ENCODE data around the gene PSMD9.

PSMD9 gene

GRCh38 chr12:121960541-121960940 is 72.0 kb downstream of the PSMD9 start:
- no peak overlapping the region for H3K4me3 ChIP-seq (ENCODE audit: low read depth, low read length)
- TF ChIP-seq CTCF (IDR thresholded peaks at IDR 0.05; ENCODE audit: low read depth, low read length) = no peak
- no peaks in the 10 kb centered on the region for H3K36me3 ChIP-seq
- no peaks in the 10 kb centered on the region for H3K9me3 ChIP-seq (ENCODE audit: severe bottlenecking)
- H3K27me3 ChIP-seq (ENCODE audit: insufficient read depth, low read depth, severe bottlenecking) = no peaks in the 10 kb centered on the region
- no peak overlapping the region for H3K27ac ChIP-seq
- DNase-seq = no peak

- TF ChIP-seq CTCF (IDR thresholded peaks at IDR 0.05; ENCODE audit: low read depth, low read length) = no peak
- no peaks in the 10 kb centered on the region for H3K27me3 ChIP-seq (ENCODE audit: insufficient read depth, low read depth, severe bottlenecking)
- H3K36me3 ChIP-seq = no peaks in the 10 kb centered on the region
- H3K4me3 ChIP-seq (ENCODE audit: low read depth, low read length) = no peak overlapping the region
- DNase-seq = no peak
- H3K9me3 ChIP-seq (ENCODE audit: severe bottlenecking) = no peaks in the 10 kb centered on the region
- H3K27ac ChIP-seq = no peak overlapping the region
Observed at GRCh38 chr12:121961195-121961879, 72.7 kb downstream of the PSMD9 start.

GRCh38 chr12:121963341-121964018 is 74.9 kb downstream of the PSMD9 start:
- DNase-seq = no peak
- Histone ChIP-seq H3K4me3 (ENCODE audit: low read depth, low read length) (no peak overlapping the region), H3K27ac (no peak overlapping the region), H3K27me3 (ENCODE audit: insufficient read depth, low read depth, severe bottlenecking) (no peaks in the 10 kb centered on the region), H3K36me3 (no peaks in the 10 kb centered on the region), H3K9me3 (ENCODE audit: severe bottlenecking) (no peaks in the 10 kb centered on the region)
- no peak for TF ChIP-seq CTCF (IDR thresholded peaks at IDR 0.05; ENCODE audit: low read depth, low read length)

DNA sequence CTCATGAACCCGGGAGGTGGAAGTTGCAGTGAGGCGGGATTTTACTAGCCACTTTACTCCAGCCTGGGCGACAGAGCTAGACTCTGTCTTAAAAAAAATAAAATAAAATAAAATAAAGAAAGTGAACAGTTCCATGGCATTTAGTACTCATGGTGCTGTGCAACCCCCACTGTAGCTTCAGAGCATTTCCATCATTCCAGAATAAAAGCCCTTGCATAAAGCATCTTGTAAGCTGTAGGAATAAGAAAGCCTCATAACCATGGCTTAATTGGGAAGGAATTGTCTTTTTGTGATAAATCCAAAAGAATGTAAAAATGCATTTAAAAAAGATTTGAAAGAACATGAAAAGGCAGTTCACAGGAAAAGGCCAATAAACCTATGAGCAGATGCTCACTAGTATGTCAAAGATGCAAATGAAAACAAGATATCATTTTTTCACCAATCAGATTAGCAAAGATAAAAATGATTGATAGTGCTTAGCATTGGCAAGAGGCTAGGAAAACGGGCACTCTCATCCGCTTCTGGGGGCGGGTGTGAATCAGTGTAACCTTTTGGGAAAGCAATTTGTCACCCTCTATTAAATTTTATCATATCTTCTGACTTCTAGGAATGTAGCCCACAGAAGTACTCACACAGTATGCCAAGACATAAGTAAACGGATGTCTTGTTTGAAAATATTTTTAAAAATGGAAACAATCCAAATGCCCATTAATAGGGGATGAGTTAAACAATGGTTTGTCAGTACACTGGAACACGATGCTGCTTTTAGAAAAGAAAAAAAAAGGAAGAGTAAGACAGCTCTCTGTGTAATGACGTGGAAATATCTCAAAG is 76.4 kb downstream of the PSMD9 start:
- H3K36me3 ChIP-seq = no peaks in the 10 kb centered on the region
- H3K27me3 ChIP-seq (ENCODE audit: insufficient read depth, low read depth, severe bottlenecking) = no peaks in the 10 kb centered on the region
- DNase-seq = no peak
- H3K27ac ChIP-seq = no peak overlapping the region
- no peak overlapping the region for H3K4me3 ChIP-seq (ENCODE audit: low read depth, low read length)
- no peak for TF ChIP-seq CTCF (IDR thresholded peaks at IDR 0.05; ENCODE audit: low read depth, low read length)
- no peaks in the 10 kb centered on the region for H3K9me3 ChIP-seq (ENCODE audit: severe bottlenecking)

DNA sequence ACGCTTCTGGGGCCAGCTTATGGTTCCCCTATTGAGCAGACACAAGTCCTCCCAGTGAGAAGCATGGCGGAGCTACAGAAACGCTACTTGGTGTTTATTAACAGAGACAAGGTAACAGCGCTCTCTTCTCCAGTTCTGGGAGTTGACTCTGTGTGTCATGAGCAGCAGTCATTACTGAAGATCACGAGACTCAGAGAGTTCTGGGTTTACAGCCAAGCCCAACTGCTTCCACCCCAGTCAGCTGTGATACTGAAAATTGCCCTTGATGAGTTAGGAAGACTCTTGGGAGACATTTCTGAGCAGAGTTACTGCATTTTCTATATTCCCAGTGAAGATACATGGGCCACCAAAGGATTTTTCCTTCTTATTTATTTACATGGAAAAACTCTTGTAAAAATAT is 78.4 kb downstream of the PSMD9 start:
- H3K27ac ChIP-seq = no peak overlapping the region
- H3K9me3 ChIP-seq (ENCODE audit: severe bottlenecking) = no peaks in the 10 kb centered on the region
- no peaks in the 10 kb centered on the region for H3K27me3 ChIP-seq (ENCODE audit: insufficient read depth, low read depth, severe bottlenecking)
- no peaks in the 10 kb centered on the region for H3K36me3 ChIP-seq
- no peak for TF ChIP-seq CTCF (IDR thresholded peaks at IDR 0.05; ENCODE audit: low read depth, low read length)
- no peak overlapping the region for H3K4me3 ChIP-seq (ENCODE audit: low read depth, low read length)
- no peak for DNase-seq

Data from WERI-Rb-1 (cell line).